ENCODE results near the gene ARL17B.
"Not testable (repeated sequence)": the region's sequence is repeated elsewhere in the genome, so short reads cannot be mapped to it uniquely, and the experiment has no call there.

The ARL17B gene

GRCh38 chr17:46244949-46245768, 116.4 kb downstream of the ARL17B start:
- not testable (repeated sequence) for DNase-seq

- DNase-seq, result not testable (repeated sequence)
These were observed 117.1 kb downstream of the ARL17B start for GRCh38 chr17:46244339-46244913.

GRCh38 chr17:46243928-46244327, 117.6 kb downstream of the ARL17B start:
- DNase-seq, result not testable (repeated sequence)

- not testable (repeated sequence) for DNase-seq
These were observed 118.1 kb downstream of the ARL17B start for GRCh38 chr17:46243505-46243904.

- not testable (repeated sequence) for DNase-seq
These were observed 130.2 kb downstream of the ARL17B start for GRCh38 chr17:46231359-46231758.

GRCh38 chr17:46225274-46225794, 136.2 kb downstream of the ARL17B start:
- DNase-seq, result peak; percentile 91

GRCh38 chr17:46224864-46225263, 136.7 kb downstream of the ARL17B start:
- DNase-seq, result not testable (repeated sequence)

Measured in NCI-H774 (cell line).